ENCODE results near the gene SELENOS.

DNA sequence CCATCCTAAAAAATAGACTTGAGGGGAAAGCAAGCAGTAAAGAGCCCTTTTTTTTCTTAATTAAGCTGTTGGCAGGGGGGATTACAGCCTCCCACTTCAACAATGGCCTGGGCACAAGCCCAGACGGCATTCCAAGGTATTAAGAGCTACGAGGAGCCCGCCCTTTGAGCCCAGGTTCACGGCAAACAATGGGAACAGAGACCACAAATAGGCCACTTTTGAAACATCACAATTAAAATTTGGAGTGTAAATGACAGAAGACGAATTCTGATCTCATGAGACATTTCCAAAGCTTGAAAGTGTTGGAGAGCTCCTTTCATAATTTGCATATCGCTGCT is 34.3 kb downstream of the SELENOS start:
- TF ChIP-seq, protein P1, sequence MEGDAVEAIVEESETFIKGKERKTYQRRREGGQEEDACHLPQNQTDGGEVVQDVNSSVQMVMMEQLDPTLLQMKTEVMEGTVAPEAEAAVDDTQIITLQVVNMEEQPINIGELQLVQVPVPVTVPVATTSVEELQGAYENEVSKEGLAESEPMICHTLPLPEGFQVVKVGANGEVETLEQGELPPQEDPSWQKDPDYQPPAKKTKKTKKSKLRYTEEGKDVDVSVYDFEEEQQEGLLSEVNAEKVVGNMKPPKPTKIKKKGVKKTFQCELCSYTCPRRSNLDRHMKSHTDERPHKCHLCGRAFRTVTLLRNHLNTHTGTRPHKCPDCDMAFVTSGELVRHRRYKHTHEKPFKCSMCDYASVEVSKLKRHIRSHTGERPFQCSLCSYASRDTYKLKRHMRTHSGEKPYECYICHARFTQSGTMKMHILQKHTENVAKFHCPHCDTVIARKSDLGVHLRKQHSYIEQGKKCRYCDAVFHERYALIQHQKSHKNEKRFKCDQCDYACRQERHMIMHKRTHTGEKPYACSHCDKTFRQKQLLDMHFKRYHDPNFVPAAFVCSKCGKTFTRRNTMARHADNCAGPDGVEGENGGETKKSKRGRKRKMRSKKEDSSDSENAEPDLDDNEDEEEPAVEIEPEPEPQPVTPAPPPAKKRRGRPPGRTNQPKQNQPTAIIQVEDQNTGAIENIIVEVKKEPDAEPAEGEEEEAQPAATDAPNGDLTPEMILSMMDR (IDR thresholded peaks at IDR 0.05; ENCODE audit: insufficient read depth, low read length): no peak
- TF ChIP-seq, protein P2, sequence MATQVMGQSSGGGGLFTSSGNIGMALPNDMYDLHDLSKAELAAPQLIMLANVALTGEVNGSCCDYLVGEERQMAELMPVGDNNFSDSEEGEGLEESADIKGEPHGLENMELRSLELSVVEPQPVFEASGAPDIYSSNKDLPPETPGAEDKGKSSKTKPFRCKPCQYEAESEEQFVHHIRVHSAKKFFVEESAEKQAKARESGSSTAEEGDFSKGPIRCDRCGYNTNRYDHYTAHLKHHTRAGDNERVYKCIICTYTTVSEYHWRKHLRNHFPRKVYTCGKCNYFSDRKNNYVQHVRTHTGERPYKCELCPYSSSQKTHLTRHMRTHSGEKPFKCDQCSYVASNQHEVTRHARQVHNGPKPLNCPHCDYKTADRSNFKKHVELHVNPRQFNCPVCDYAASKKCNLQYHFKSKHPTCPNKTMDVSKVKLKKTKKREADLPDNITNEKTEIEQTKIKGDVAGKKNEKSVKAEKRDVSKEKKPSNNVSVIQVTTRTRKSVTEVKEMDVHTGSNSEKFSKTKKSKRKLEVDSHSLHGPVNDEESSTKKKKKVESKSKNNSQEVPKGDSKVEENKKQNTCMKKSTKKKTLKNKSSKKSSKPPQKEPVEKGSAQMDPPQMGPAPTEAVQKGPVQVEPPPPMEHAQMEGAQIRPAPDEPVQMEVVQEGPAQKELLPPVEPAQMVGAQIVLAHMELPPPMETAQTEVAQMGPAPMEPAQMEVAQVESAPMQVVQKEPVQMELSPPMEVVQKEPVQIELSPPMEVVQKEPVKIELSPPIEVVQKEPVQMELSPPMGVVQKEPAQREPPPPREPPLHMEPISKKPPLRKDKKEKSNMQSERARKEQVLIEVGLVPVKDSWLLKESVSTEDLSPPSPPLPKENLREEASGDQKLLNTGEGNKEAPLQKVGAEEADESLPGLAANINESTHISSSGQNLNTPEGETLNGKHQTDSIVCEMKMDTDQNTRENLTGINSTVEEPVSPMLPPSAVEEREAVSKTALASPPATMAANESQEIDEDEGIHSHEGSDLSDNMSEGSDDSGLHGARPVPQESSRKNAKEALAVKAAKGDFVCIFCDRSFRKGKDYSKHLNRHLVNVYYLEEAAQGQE (IDR thresholded peaks at IDR 0.05; ENCODE audit: insufficient replicate concordance, low read depth): peak; percentile 79
- TF ChIP-seq POLR2AphosphoS5 (IDR thresholded peaks at IDR 0.05; ENCODE audit: low read depth) (no peak), GABPA (IDR thresholded peaks at IDR 0.05; ENCODE audit: low read depth) (no peak), SPI1 (IDR thresholded peaks at IDR 0.05; ENCODE audit: borderline replicate concordance, low read depth) (no peak)

Data from HL-60 (cell line).